ENCODE results near the gene RELT. TPM values are rescaled to one million over a fixed set of nuclear protein-coding genes. Genes with fewer than 3 reads are reported as not detected.

RELT gene
- total and polyA plus RNA-seq, 2 experiments from 2014 or later, result 2.0 to 6.3 TPM

GRCh38 chr11:73348838-73349237 is 27.4 kb upstream of the RELT start:
- H3K4me3 Mint-ChIP-seq, result no peak overlapping the region
- peaks cover 12% of the 10 kb centered on the region; the same call in 1 of the 2 replicates for H4K20me1 ChIP-seq (replicated peaks; ENCODE audit: insufficient read depth)
- no peak for DNase-seq (ENCODE audit: low spot score)
- H3K27ac Mint-ChIP-seq, result no peak overlapping the region
- H3K9me2 ChIP-seq (ENCODE audit: insufficient read depth), result no peaks in the 10 kb centered on the region
- H3K27me3 Mint-ChIP-seq (ENCODE audit: insufficient read depth, low read depth, poor library complexity), result peaks cover 14% of the 10 kb centered on the region
- no peak overlapping the region for H3K4me2 ChIP-seq
- no peaks in the 10 kb centered on the region; the same call in 2 of the 3 replicates for H3K36me3 Mint-ChIP-seq (ENCODE audit: low read depth)
- no peak for ATAC-seq
- no peaks in the 10 kb centered on the region; the same call in 1 of the 2 replicates for H3F3A ChIP-seq (replicated peaks; ENCODE audit: low read depth)
- no peaks in the 10 kb centered on the region for H3K36me3 ChIP-seq (ENCODE audit: insufficient read depth)
- no peaks in the 10 kb centered on the region for H3K9me3 Mint-ChIP-seq
- H3K4me1 Mint-ChIP-seq, result peaks cover 9% of the 10 kb centered on the region; the same call in 2 of the 3 replicates
- H3K4me1 ChIP-seq (ENCODE audit: insufficient read depth), result no peaks in the 10 kb centered on the region; the same call in 1 of the 2 replicates
- no peak overlapping the region for H2AFZ ChIP-seq
- TF ChIP-seq NANOG (IDR thresholded peaks at IDR 0.05; ENCODE audit: borderline replicate concordance) (no peak), POLR2AphosphoS5 (IDR thresholded peaks at IDR 0.05; ENCODE audit: low read depth) (no peak), ZNF114 (CRISPR knock-in tag; IDR thresholded peaks at IDR 0.05) (no peak), CREB1 (CRISPR knock-in tag; IDR thresholded peaks at IDR 0.05; ENCODE audit: low read depth) (no peak), ZNF462 (CRISPR knock-in tag; IDR thresholded peaks at IDR 0.05) (no peak), EZH2phosphoT487 (IDR thresholded peaks at IDR 0.05; ENCODE audit: unreplicated experiment) (no peak), STAT1 (IDR thresholded peaks at IDR 0.05; ENCODE audit: unreplicated experiment) (no peak), EZH2 (IDR thresholded peaks at IDR 0.05; ENCODE audit: low read depth, unreplicated experiment) (no peak), REST (IDR thresholded peaks at IDR 0.05; ENCODE audit: unreplicated experiment) (no peak), JUNB (IDR thresholded peaks at IDR 0.05; ENCODE audit: unreplicated experiment) (no peak)
- H3K4me3 ChIP-seq, result no peak overlapping the region
- no peaks in the 10 kb centered on the region for H3K79me2 ChIP-seq (replicated peaks; ENCODE audit: insufficient read depth)
- no peaks in the 10 kb centered on the region for H3K27me3 ChIP-seq (ENCODE audit: insufficient read depth)
- no peak overlapping the region for H3K27ac ChIP-seq (ENCODE audit: low read depth)

All from GM23338 (cell line).